Nephron progenitor cell (in vitro differentiated cells): ENCODE measurements around the gene LRRC9.
A peak's percentile ranks its signal among the peaks of the same experiment; 100 is the strongest.

ENCODE experiments used
- DNase-seq: peaks from one replicate; pipeline ENCODE4 v3.0.0; 2021
- H3K27ac Mint-ChIP-seq: 2 replicates; pipeline ENCODE4 v1.8.0; 2021; ENCODE audit warnings: mild to moderate bottlenecking, moderate library complexity, mixed read lengths
- H3K27me3 Mint-ChIP-seq: 2 replicates; pipeline ENCODE4 v1.8.0; 2021; ENCODE audit warnings: mild to moderate bottlenecking, low read depth, mixed read lengths; ENCODE audit not compliant: poor library complexity
- H3K36me3 Mint-ChIP-seq: 2 replicates; pipeline ENCODE4 v1.8.0; 2021; ENCODE audit warnings: low read depth, mixed read lengths
- H3K4me1 Mint-ChIP-seq: 2 replicates; pipeline ENCODE4 v1.8.0; 2021; ENCODE audit warnings: mixed read lengths
- H3K4me3 Mint-ChIP-seq: 2 replicates; pipeline ENCODE4 v1.8.0; 2021; ENCODE audit warnings: mild to moderate bottlenecking, moderate library complexity, mixed read lengths
- H3K9me3 Mint-ChIP-seq: 2 replicates; pipeline ENCODE4 v1.8.0; 2021; ENCODE audit warnings: mild to moderate bottlenecking, moderate library complexity, mixed read lengths
- TF ChIP-seq, protein P1 (sequence below): fragments of 200-600 bp; sonication (generic); IDR thresholded peaks from 2 replicates; pipeline ENCODE4 v1.5.0; 2021; ENCODE audit warnings: antibody characterized with exemption

LRRC9 gene

DNA sequence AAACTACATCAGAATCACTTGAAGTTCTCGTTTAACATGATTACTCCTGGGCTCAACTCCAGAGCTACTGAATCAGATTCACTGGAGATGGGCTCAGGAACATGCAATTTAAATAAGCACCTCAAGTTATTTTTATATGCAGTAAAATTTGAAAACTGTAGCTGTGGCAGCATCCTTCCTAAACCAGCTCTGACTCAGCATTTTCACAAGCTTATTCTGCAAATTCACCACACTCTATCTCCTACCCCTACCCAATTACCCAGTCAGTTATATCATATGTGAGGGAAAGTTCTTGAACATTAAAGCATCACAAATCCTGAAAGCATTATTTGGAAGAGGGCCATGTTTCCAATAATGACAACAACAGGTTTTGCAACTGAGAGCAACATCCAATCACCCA, 24.2 kb upstream of the LRRC9 start:
- no peak for DNase-seq

GRCh38 chr14:59897757-59898383, 22.1 kb upstream of the LRRC9 start:
- Mint-ChIP-seq H3K4me1 (peaks cover 4% of the 10 kb centered on the region), H3K27me3 (peaks cover 8% of the 10 kb centered on the region)
- DNase-seq, result peak; percentile 23

More for the DNA sequence above, 24.2 kb upstream of the LRRC9 start:
- H3K4me3 Mint-ChIP-seq, result no peak overlapping the region
- no peak overlapping the region for H3K27ac Mint-ChIP-seq
- TF ChIP-seq, protein P1, sequence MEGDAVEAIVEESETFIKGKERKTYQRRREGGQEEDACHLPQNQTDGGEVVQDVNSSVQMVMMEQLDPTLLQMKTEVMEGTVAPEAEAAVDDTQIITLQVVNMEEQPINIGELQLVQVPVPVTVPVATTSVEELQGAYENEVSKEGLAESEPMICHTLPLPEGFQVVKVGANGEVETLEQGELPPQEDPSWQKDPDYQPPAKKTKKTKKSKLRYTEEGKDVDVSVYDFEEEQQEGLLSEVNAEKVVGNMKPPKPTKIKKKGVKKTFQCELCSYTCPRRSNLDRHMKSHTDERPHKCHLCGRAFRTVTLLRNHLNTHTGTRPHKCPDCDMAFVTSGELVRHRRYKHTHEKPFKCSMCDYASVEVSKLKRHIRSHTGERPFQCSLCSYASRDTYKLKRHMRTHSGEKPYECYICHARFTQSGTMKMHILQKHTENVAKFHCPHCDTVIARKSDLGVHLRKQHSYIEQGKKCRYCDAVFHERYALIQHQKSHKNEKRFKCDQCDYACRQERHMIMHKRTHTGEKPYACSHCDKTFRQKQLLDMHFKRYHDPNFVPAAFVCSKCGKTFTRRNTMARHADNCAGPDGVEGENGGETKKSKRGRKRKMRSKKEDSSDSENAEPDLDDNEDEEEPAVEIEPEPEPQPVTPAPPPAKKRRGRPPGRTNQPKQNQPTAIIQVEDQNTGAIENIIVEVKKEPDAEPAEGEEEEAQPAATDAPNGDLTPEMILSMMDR, result no peak
- peaks cover 6% of the 10 kb centered on the region for H3K9me3 Mint-ChIP-seq
- peaks cover 10% of the 10 kb centered on the region for H3K27me3 Mint-ChIP-seq
- peaks cover 2% of the 10 kb centered on the region for H3K4me1 Mint-ChIP-seq
- H3K36me3 Mint-ChIP-seq, result no peaks in the 10 kb centered on the region

GRCh38 chr14:59900556-59900955, 19.4 kb upstream of the LRRC9 start:
- Mint-ChIP-seq H3K9me3 (peaks cover 4% of the 10 kb centered on the region), H3K4me3 (no peak overlapping the region)

More at GRCh38 chr14:59897757-59898383, 22.1 kb upstream of the LRRC9 start:
- Mint-ChIP-seq H3K4me3 (no peak overlapping the region), H3K36me3 (no peaks in the 10 kb centered on the region), H3K27ac (no peak overlapping the region), H3K9me3 (peaks cover 10% of the 10 kb centered on the region)
- TF ChIP-seq, protein P1, result peak; percentile 45

GRCh38 chr14:59904184-59904583, 15.8 kb upstream of the LRRC9 start:
- no peak overlapping the region for H3K27ac Mint-ChIP-seq
- H3K36me3 Mint-ChIP-seq, result no peaks in the 10 kb centered on the region
- H3K4me3 Mint-ChIP-seq, result no peak overlapping the region
- peaks cover 4% of the 10 kb centered on the region for H3K9me3 Mint-ChIP-seq
- no peak for DNase-seq
- peaks cover 4% of the 10 kb centered on the region for H3K27me3 Mint-ChIP-seq
- TF ChIP-seq, protein P1, result no peak
- H3K4me1 Mint-ChIP-seq, result peaks cover 4% of the 10 kb centered on the region

More at GRCh38 chr14:59900556-59900955, 19.4 kb upstream of the LRRC9 start:
- Mint-ChIP-seq H3K36me3 (no peaks in the 10 kb centered on the region), H3K27me3 (peaks cover 8% of the 10 kb centered on the region), H3K4me1 (peaks cover 4% of the 10 kb centered on the region), H3K27ac (no peak overlapping the region)
- no peak for DNase-seq
- TF ChIP-seq, protein P1, result no peak

- no peaks in the 10 kb centered on the region for H3K27me3 Mint-ChIP-seq
- no peak overlapping the region for H3K27ac Mint-ChIP-seq
- H3K4me1 Mint-ChIP-seq, result peaks cover 4% of the 10 kb centered on the region
- no peaks in the 10 kb centered on the region for H3K36me3 Mint-ChIP-seq
- H3K9me3 Mint-ChIP-seq, result peaks cover 4% of the 10 kb centered on the region
- no peak for DNase-seq
- TF ChIP-seq, protein P1, result no peak
- H3K4me3 Mint-ChIP-seq, result no peak overlapping the region
Observed at GRCh38 chr14:59905188-59905587, 14.8 kb upstream of the LRRC9 start.

- peaks cover 27% of the 10 kb centered on the region for H3K36me3 Mint-ChIP-seq
- H3K9me3 Mint-ChIP-seq, result peaks cover 20% of the 10 kb centered on the region
- TF ChIP-seq, protein P1, result no peak
- H3K27me3 Mint-ChIP-seq, result peaks cover 4% of the 10 kb centered on the region
- H3K27ac Mint-ChIP-seq, result no peak overlapping the region
- no peak overlapping the region for H3K4me3 Mint-ChIP-seq
- DNase-seq, result no peak
- no peaks in the 10 kb centered on the region for H3K4me1 Mint-ChIP-seq
Observed at GRCh38 chr14:59912443-59912842, 7.5 kb upstream of the LRRC9 start.
